Measurements from ENCODE around the gene LDHB.

GRCh38 chr12:21656905-21657325 lies 727 bp downstream of the LDHB start:
- TF ChIP-seq, protein P1, sequence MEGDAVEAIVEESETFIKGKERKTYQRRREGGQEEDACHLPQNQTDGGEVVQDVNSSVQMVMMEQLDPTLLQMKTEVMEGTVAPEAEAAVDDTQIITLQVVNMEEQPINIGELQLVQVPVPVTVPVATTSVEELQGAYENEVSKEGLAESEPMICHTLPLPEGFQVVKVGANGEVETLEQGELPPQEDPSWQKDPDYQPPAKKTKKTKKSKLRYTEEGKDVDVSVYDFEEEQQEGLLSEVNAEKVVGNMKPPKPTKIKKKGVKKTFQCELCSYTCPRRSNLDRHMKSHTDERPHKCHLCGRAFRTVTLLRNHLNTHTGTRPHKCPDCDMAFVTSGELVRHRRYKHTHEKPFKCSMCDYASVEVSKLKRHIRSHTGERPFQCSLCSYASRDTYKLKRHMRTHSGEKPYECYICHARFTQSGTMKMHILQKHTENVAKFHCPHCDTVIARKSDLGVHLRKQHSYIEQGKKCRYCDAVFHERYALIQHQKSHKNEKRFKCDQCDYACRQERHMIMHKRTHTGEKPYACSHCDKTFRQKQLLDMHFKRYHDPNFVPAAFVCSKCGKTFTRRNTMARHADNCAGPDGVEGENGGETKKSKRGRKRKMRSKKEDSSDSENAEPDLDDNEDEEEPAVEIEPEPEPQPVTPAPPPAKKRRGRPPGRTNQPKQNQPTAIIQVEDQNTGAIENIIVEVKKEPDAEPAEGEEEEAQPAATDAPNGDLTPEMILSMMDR (IDR thresholded peaks at IDR 0.05; ENCODE audit: low read length) = no peak
- no peak for TF ChIP-seq EZH2 (IDR thresholded peaks at IDR 0.05; ENCODE audit: borderline replicate concordance, low read length)
